ENCODE data around the gene ANKRD18B.
A peak's percentile ranks its signal among the peaks of the same experiment; 100 is the strongest.
"Not testable (repeated sequence)": the region's sequence is repeated elsewhere in the genome, so short reads cannot be mapped to it uniquely, and the experiment has no call there.

The ANKRD18B gene

GRCh38 chr9:33523397-33524305 lies at the start of gene ANKRD18B:
Gene ANKRD18B (plus strand): TSS chr9:33524251. CDS start chr9:33524490, 239 bp downstream.
- peak within 1 kb of the TSS; percentile 65 for H3K9ac ChIP-seq (ENCODE audit: low read depth, low read length)
- not testable (repeated sequence) for H3K9me3 ChIP-seq (ENCODE audit: control insufficient read depth, insufficient read depth, low read length); H3K4me1 ChIP-seq (ENCODE audit: control insufficient read depth, insufficient read depth, low read length); H3K27me3 ChIP-seq (ENCODE audit: control insufficient read depth, insufficient read depth, low read length); H3K36me3 ChIP-seq (ENCODE audit: control insufficient read depth, insufficient read depth, low read length)
- H3K4me3 ChIP-seq (ENCODE audit: low read depth, low read length): peak within 1 kb of the TSS; percentile 79

- no peaks in the 10 kb centered on the region for H3K27me3 ChIP-seq (ENCODE audit: control insufficient read depth, insufficient read depth, low read length)
- H3K9ac ChIP-seq (ENCODE audit: low read depth, low read length): no peak overlapping the region
- H3K4me1 ChIP-seq (ENCODE audit: control insufficient read depth, insufficient read depth, low read length): no peaks in the 10 kb centered on the region
- H3K36me3 ChIP-seq (ENCODE audit: control insufficient read depth, insufficient read depth, low read length): peaks cover 13% of the 10 kb centered on the region
- H3K9me3 ChIP-seq (ENCODE audit: control insufficient read depth, insufficient read depth, low read length): no peaks in the 10 kb centered on the region
- no peak overlapping the region for H3K4me3 ChIP-seq (ENCODE audit: low read depth, low read length)
These were observed 48.7 kb upstream of the ANKRD18B start for GRCh38 chr9:33475357-33475756.

- H3K4me3 ChIP-seq (ENCODE audit: low read depth, low read length): no peak overlapping the region
- no peaks in the 10 kb centered on the region for H3K27me3 ChIP-seq (ENCODE audit: control insufficient read depth, insufficient read depth, low read length)
- peaks cover 8% of the 10 kb centered on the region for H3K36me3 ChIP-seq (ENCODE audit: control insufficient read depth, insufficient read depth, low read length)
- H3K9me3 ChIP-seq (ENCODE audit: control insufficient read depth, insufficient read depth, low read length): no peaks in the 10 kb centered on the region
- no peak overlapping the region for H3K9ac ChIP-seq (ENCODE audit: low read depth, low read length)
- H3K4me1 ChIP-seq (ENCODE audit: control insufficient read depth, insufficient read depth, low read length): no peaks in the 10 kb centered on the region
These were observed 47.5 kb upstream of the ANKRD18B start for GRCh38 chr9:33476503-33476902.

- H3K4me1 ChIP-seq (ENCODE audit: control insufficient read depth, insufficient read depth, low read length): no peaks in the 10 kb centered on the region
- no peaks in the 10 kb centered on the region for H3K36me3 ChIP-seq (ENCODE audit: control insufficient read depth, insufficient read depth, low read length)
- no peaks in the 10 kb centered on the region for H3K27me3 ChIP-seq (ENCODE audit: control insufficient read depth, insufficient read depth, low read length)
- H3K4me3 ChIP-seq (ENCODE audit: low read depth, low read length): no peak overlapping the region
- no peaks in the 10 kb centered on the region for H3K9me3 ChIP-seq (ENCODE audit: control insufficient read depth, insufficient read depth, low read length)
- H3K9ac ChIP-seq (ENCODE audit: low read depth, low read length): no peak overlapping the region
These were observed 43.9 kb upstream of the ANKRD18B start for GRCh38 chr9:33480106-33480505.

- H3K9ac ChIP-seq (ENCODE audit: low read depth, low read length): no peak overlapping the region
- no peaks in the 10 kb centered on the region for H3K27me3 ChIP-seq (ENCODE audit: control insufficient read depth, insufficient read depth, low read length)
- no peak overlapping the region for H3K4me3 ChIP-seq (ENCODE audit: low read depth, low read length)
- no peaks in the 10 kb centered on the region for H3K4me1 ChIP-seq (ENCODE audit: control insufficient read depth, insufficient read depth, low read length)
- H3K36me3 ChIP-seq (ENCODE audit: control insufficient read depth, insufficient read depth, low read length): no peaks in the 10 kb centered on the region
- H3K9me3 ChIP-seq (ENCODE audit: control insufficient read depth, insufficient read depth, low read length): no peaks in the 10 kb centered on the region
These were observed 43.1 kb upstream of the ANKRD18B start for GRCh38 chr9:33480976-33481375.

- H3K27me3 ChIP-seq (ENCODE audit: control insufficient read depth, insufficient read depth, low read length); H3K9me3 ChIP-seq (ENCODE audit: control insufficient read depth, insufficient read depth, low read length); H3K9ac ChIP-seq (ENCODE audit: low read depth, low read length); H3K4me1 ChIP-seq (ENCODE audit: control insufficient read depth, insufficient read depth, low read length); H3K36me3 ChIP-seq (ENCODE audit: control insufficient read depth, insufficient read depth, low read length); H3K4me3 ChIP-seq (ENCODE audit: low read depth, low read length): not testable (repeated sequence)
These were observed 38.7 kb upstream of the ANKRD18B start for GRCh38 chr9:33485312-33485711.

GRCh38 chr9:33489066-33489465 lies 35.0 kb upstream of the ANKRD18B start:
- Histone ChIP-seq H3K9ac (ENCODE audit: low read depth, low read length) (no peak overlapping the region), H3K4me3 (ENCODE audit: low read depth, low read length) (no peak overlapping the region), H3K4me1 (ENCODE audit: control insufficient read depth, insufficient read depth, low read length) (no peaks in the 10 kb centered on the region), H3K27me3 (ENCODE audit: control insufficient read depth, insufficient read depth, low read length) (no peaks in the 10 kb centered on the region), H3K36me3 (ENCODE audit: control insufficient read depth, insufficient read depth, low read length) (no peaks in the 10 kb centered on the region), H3K9me3 (ENCODE audit: control insufficient read depth, insufficient read depth, low read length) (no peaks in the 10 kb centered on the region)

GRCh38 chr9:33493819-33494218 lies 30.2 kb upstream of the ANKRD18B start:
- H3K4me1 ChIP-seq (ENCODE audit: control insufficient read depth, insufficient read depth, low read length); H3K9ac ChIP-seq (ENCODE audit: low read depth, low read length); H3K36me3 ChIP-seq (ENCODE audit: control insufficient read depth, insufficient read depth, low read length); H3K9me3 ChIP-seq (ENCODE audit: control insufficient read depth, insufficient read depth, low read length); H3K27me3 ChIP-seq (ENCODE audit: control insufficient read depth, insufficient read depth, low read length); H3K4me3 ChIP-seq (ENCODE audit: low read depth, low read length): not testable (repeated sequence)

GRCh38 chr9:33498387-33498786 lies 25.7 kb upstream of the ANKRD18B start:
- H3K9ac ChIP-seq (ENCODE audit: low read depth, low read length): no peak overlapping the region
- H3K36me3 ChIP-seq (ENCODE audit: control insufficient read depth, insufficient read depth, low read length): no peaks in the 10 kb centered on the region
- H3K27me3 ChIP-seq (ENCODE audit: control insufficient read depth, insufficient read depth, low read length): no peaks in the 10 kb centered on the region
- no peak overlapping the region for H3K4me3 ChIP-seq (ENCODE audit: low read depth, low read length)
- no peaks in the 10 kb centered on the region for H3K4me1 ChIP-seq (ENCODE audit: control insufficient read depth, insufficient read depth, low read length)
- no peaks in the 10 kb centered on the region for H3K9me3 ChIP-seq (ENCODE audit: control insufficient read depth, insufficient read depth, low read length)

GRCh38 chr9:33506626-33507370 lies 17.3 kb upstream of the ANKRD18B start:
- Histone ChIP-seq H3K9me3 (ENCODE audit: control insufficient read depth, insufficient read depth, low read length) (no peaks in the 10 kb centered on the region), H3K4me1 (ENCODE audit: control insufficient read depth, insufficient read depth, low read length) (no peaks in the 10 kb centered on the region), H3K36me3 (ENCODE audit: control insufficient read depth, insufficient read depth, low read length) (no peaks in the 10 kb centered on the region), H3K27me3 (ENCODE audit: control insufficient read depth, insufficient read depth, low read length) (no peaks in the 10 kb centered on the region), H3K4me3 (ENCODE audit: low read depth, low read length) (no peak overlapping the region), H3K9ac (ENCODE audit: low read depth, low read length) (no peak overlapping the region)

- Histone ChIP-seq H3K4me1 (ENCODE audit: control insufficient read depth, insufficient read depth, low read length) (peaks cover 8% of the 10 kb centered on the region), H3K27me3 (ENCODE audit: control insufficient read depth, insufficient read depth, low read length) (no peaks in the 10 kb centered on the region), H3K4me3 (ENCODE audit: low read depth, low read length) (peak overlapping the region; percentile 75), H3K9ac (ENCODE audit: low read depth, low read length) (peak overlapping the region; percentile 73), H3K36me3 (ENCODE audit: control insufficient read depth, insufficient read depth, low read length) (no peaks in the 10 kb centered on the region), H3K9me3 (ENCODE audit: control insufficient read depth, insufficient read depth, low read length) (no peaks in the 10 kb centered on the region)
These were observed 13.5 kb upstream of the ANKRD18B start for GRCh38 chr9:33510262-33511183.

Data from iPS-15b (cell line).